GM18858 (cell line): ENCODE measurements around the gene CCDC77.
"Not testable (repeated sequence)": the region's sequence is repeated elsewhere in the genome, so short reads cannot be mapped to it uniquely, and the experiment has no call there.

Experiments
- ATAC-seq: cut with Tn5 transposase; IDR thresholded peaks from one replicate; pipeline ENCODE4 v1.9.1; 2021; ENCODE audit not compliant: unreplicated experiment

CCDC77 gene

GRCh38 chr12:401235-402028 is at the start of gene CCDC77:
Gene CCDC77 (plus strand): TSS chr12:401644. CDS start chr12:409384, 7,740 bp downstream.
- peak; percentile 93 for ATAC-seq

- no peak for ATAC-seq
These were observed 45.0 kb upstream of the CCDC77 start for GRCh38 chr12:356276-356988.

- no peak for ATAC-seq
These were observed 42.4 kb upstream of the CCDC77 start for GRCh38 chr12:359091-359490.

GRCh38 chr12:366820-367219 is 34.6 kb upstream of the CCDC77 start:
- ATAC-seq: no peak

- ATAC-seq: no peak
These were observed 33.5 kb upstream of the CCDC77 start for GRCh38 chr12:367972-368371.

GRCh38 chr12:370739-371485 is 30.5 kb upstream of the CCDC77 start:
- not testable (repeated sequence) for ATAC-seq

GRCh38 chr12:386651-387050 is 14.8 kb upstream of the CCDC77 start:
- ATAC-seq: no peak

GRCh38 chr12:388012-388411 is 13.4 kb upstream of the CCDC77 start:
- ATAC-seq: no peak

- no peak for ATAC-seq
These were observed 12.8 kb upstream of the CCDC77 start for GRCh38 chr12:388541-389141.

- ATAC-seq: peak; percentile 84
These were observed 12.0 kb upstream of the CCDC77 start, which contains the start of gene KDM5A for GRCh38 chr12:389142-390096. Gene KDM5A (minus strand): TSS chr12:389320. CDS start chr12:389091, 229 bp downstream.

- ATAC-seq: no peak
These were observed 616 bp upstream of the CCDC77 start for GRCh38 chr12:400828-401227.

GRCh38 chr12:402029-402389 is 565 bp downstream of the CCDC77 start:
- no peak for ATAC-seq

- no peak for ATAC-seq
These were observed 13.4 kb downstream of the CCDC77 start for GRCh38 chr12:414859-415258.

GRCh38 chr12:418432-418831 is 17.0 kb downstream of the CCDC77 start:
- ATAC-seq: no peak

GRCh38 chr12:422526-422925 is 21.1 kb downstream of the CCDC77 start:
- no peak for ATAC-seq

- not testable (repeated sequence) for ATAC-seq
These were observed 34.3 kb downstream of the CCDC77 start for GRCh38 chr12:435737-436136.

- no peak for ATAC-seq
These were observed 40.9 kb downstream of the CCDC77 start for GRCh38 chr12:442235-442884.

- ATAC-seq: no peak
These were observed 45.7 kb downstream of the CCDC77 start for GRCh38 chr12:447141-447540.

- ATAC-seq: no peak
These were observed 47.8 kb downstream of the CCDC77 start for GRCh38 chr12:449203-449602.

GRCh38 chr12:450438-450837 is 49.0 kb downstream of the CCDC77 start:
- no peak for ATAC-seq
